Lung (tissue), 12 donors: ENCODE measurements around the gene GAS6. TPM values are rescaled to one million over a fixed set of nuclear protein-coding genes. Genes with fewer than 3 reads are reported as not detected.

ENCODE experiments used
- ATAC-seq: fragments of 200-7000 bp; cut with Tn5 transposase; one replicate; pipeline ENCODE4 v1.9.1; 2020; ENCODE audit warnings: moderate number of reproducible peaks; ENCODE audit not compliant: insufficient read depth, low FRiP score
- DNase-seq, 3 donors: peaks; one replicate each; pipeline ENCODE4 v3.0.0-alpha.2; 2013 to 2017
- H3K27ac ChIP-seq, 2 donors: one replicate each; pipeline ENCODE4 v1.5.1; 2013; ENCODE audit warnings: mild to moderate bottlenecking in 2 of 2, moderate library complexity in 2 of 2, control low read depth in 1 of 2, inconsistent platforms in 1 of 2, low read depth in 1 of 2, low read length in 1 of 2
- H3K27me3 ChIP-seq, 3 donors: one replicate each; pipeline ENCODE4 v1.5.1; 2013; ENCODE audit warnings: low read length in 2 of 3; ENCODE audit not compliant: control insufficient read depth in 3 of 3, insufficient read depth in 3 of 3
- H3K36me3 ChIP-seq, 4 donors: one replicate each; pipeline ENCODE4 v1.5.1; 2013; ENCODE audit warnings: low read length in 4 of 4, mild to moderate bottlenecking in 1 of 4, moderate library complexity in 1 of 4; ENCODE audit not compliant: control insufficient read depth in 4 of 4, insufficient read depth in 4 of 4
- H3K4me1 ChIP-seq, 5 donors: one replicate each; pipeline ENCODE4 v1.5.1; 2013; ENCODE audit warnings: low read length in 5 of 5, mild to moderate bottlenecking in 2 of 5, moderate library complexity in 1 of 5; ENCODE audit not compliant: control insufficient read depth in 5 of 5, insufficient read depth in 5 of 5
- H3K4me3 ChIP-seq: one replicate; pipeline ENCODE4 v1.5.1; 2013; ENCODE audit warnings: mild to moderate bottlenecking, control low read depth, moderate library complexity
- H3K9ac ChIP-seq, 2 donors: one replicate each; pipeline ENCODE4 v1.5.1; 2013; ENCODE audit warnings: low read length in 2 of 2, control low read depth in 1 of 2; ENCODE audit not compliant: insufficient read depth in 1 of 2
- H3K9me3 ChIP-seq, 4 donors: one replicate each; pipeline ENCODE4 v1.5.1; 2013; ENCODE audit warnings: low read length in 3 of 4, mild to moderate bottlenecking in 1 of 4, moderate library complexity in 1 of 4; ENCODE audit not compliant: control insufficient read depth in 4 of 4, insufficient read depth in 3 of 4
- CTCF ChIP-seq: IDR thresholded peaks from 2 replicates; pipeline ENCODE4 v1.5.1; 2012; ENCODE audit warnings: mild to moderate bottlenecking; ENCODE audit errors: control extremely low read depth, extremely low read depth
- WGBS, 2 donors: extraction: QIAGEN DNeasy Blood & Tissue Kit; methylation state at CpG; one replicate each; pipeline ENCODE4 v1.1.7; 2013; 5-methylcytosine and 5-hydroxymethylcytosine counted together
- polyA plus RNA-seq, 2 donors: library from polyadenylated mRNA; stranded (reverse); fragments of 200-250 nt; gene quantifications; one replicate each; pipeline ENCODE4 v1.2.1, GENCODE V29; 2013
- total RNA-seq, 2 donors: library from RNA; depleted of rRNA in 1 of 2; stranded (reverse); fragments of >200 nt in 1 of 2; gene quantifications; one replicate each; pipeline ENCODE4 v1.2.1, GENCODE V29; 2014 to 2021
- donor health status: control.
- donor health status: control.
- donor health status: Bipolar disorder and iron deficiency.
- donor health status: healthy.
- donor health status: DM: yes; HTN: yes; CAD: no.

The GAS6 gene
- total and polyA plus RNA-seq, 4 donors = 61.8 to 107 (median 76.1) TPM

GRCh38 chr13:113825841-113826240, 38.0 kb downstream of the GAS6 start:
- no peak for TF ChIP-seq CTCF
- Histone ChIP-seq H3K27ac (no peak overlapping the region), H3K27me3 (no peaks in the 10 kb centered on the region), H3K36me3 (peaks cover 0 to 31% (median 4%) of the 10 kb centered on the region in 4 donors), H3K9ac (no peak overlapping the region), H3K4me1 (peaks cover 0 to 7% (median 4%) of the 10 kb centered on the region in 5 donors), H3K9me3 (no peaks in the 10 kb centered on the region), H3K4me3 (no peak overlapping the region)
- WGBS, 2 donors = 85 to 90% methylated on average over 15 to 16 of the region's 16 CpGs
- no peak for DNase-seq
- ATAC-seq = no peak

- ATAC-seq (no peak), DNase-seq (no peak)
- Histone ChIP-seq H3K4me3 (no peak overlapping the region), H3K27me3 (no peaks in the 10 kb centered on the region), H3K9me3 (no peaks in the 10 kb centered on the region), H3K36me3 (peaks cover 0 to 30% (median 4%) of the 10 kb centered on the region in 4 donors), H3K4me1 (peaks cover 0 to 14% (median 8%) of the 10 kb centered on the region in 5 donors), H3K27ac (no peak overlapping the region), H3K9ac (no peak overlapping the region)
- TF ChIP-seq CTCF = no peak
- WGBS, 2 donors = 88 to 97% methylated on average over 19 of the region's 19 CpGs
Observed at GRCh38 chr13:113823771-113824170, 40.1 kb downstream of the GAS6 start.

- no peaks in the 10 kb centered on the region for H3K27me3 ChIP-seq
- no peak overlapping the region for H3K4me3 ChIP-seq
- no peak overlapping the region for H3K9ac ChIP-seq
- H3K36me3 ChIP-seq = peaks cover 0 to 27% (median 4%) of the 10 kb centered on the region in 4 donors
- TF ChIP-seq CTCF = no peak
- DNase-seq = no peak
- ATAC-seq = no peak
- H3K27ac ChIP-seq = no peak overlapping the region
- peaks cover 0 to 14% (median 9%) of the 10 kb centered on the region in 5 donors for H3K4me1 ChIP-seq
- WGBS, 2 donors = 94% methylated on average over 45 of the region's 45 CpGs
- H3K9me3 ChIP-seq = no peaks in the 10 kb centered on the region
Observed at GRCh38 chr13:113822956-113823744, 40.7 kb downstream of the GAS6 start.

GRCh38 chr13:113822266-113822665, 41.6 kb downstream of the GAS6 start:
- no peaks in the 10 kb centered on the region for H3K9me3 ChIP-seq
- no peaks in the 10 kb centered on the region for H3K27me3 ChIP-seq
- WGBS, 2 donors = 97 to 98% methylated on average over 10 to 12 of the region's 12 CpGs
- peaks cover 0 to 23% (median 3%) of the 10 kb centered on the region in 4 donors for H3K36me3 ChIP-seq
- ATAC-seq (no peak), DNase-seq (no peak)
- no peak overlapping the region for H3K4me3 ChIP-seq
- H3K4me1 ChIP-seq = peaks cover 0 to 14% (median 9%) of the 10 kb centered on the region in 5 donors
- no peak overlapping the region for H3K27ac ChIP-seq
- TF ChIP-seq CTCF = no peak
- H3K9ac ChIP-seq = no peak overlapping the region
